Breast epithelium (tissue), 4 donors: ENCODE measurements around the gene ZNF213. TPM values are rescaled to one million over a fixed set of nuclear protein-coding genes. Genes with fewer than 3 reads are reported as not detected.
"Not testable (repeated sequence)": the region's sequence is repeated elsewhere in the genome, so short reads cannot be mapped to it uniquely, and the experiment has no call there.

Experiments
- DNase-seq, 2 donors: peaks; one replicate each; pipeline ENCODE4 v3.0.0-alpha.2; 2019; ENCODE audit warnings: low spot score in 2 of 2
- H3K27ac ChIP-seq, 2 donors: fragments of 200-600 bp; sonication (generic) in 1 of 2; one replicate each; pipeline ENCODE4 v1.5.1; 2016 to 2019; ENCODE audit warnings: mild to moderate bottlenecking in 1 of 2
- H3K27me3 ChIP-seq, 2 donors: fragments of 200-600 bp; sonication (generic) in 1 of 2; one replicate each; pipeline versions ENCODE4 v1.5.1 to v1.6.0; 2017 to 2019; ENCODE audit warnings: control low read depth in 1 of 2, mild to moderate bottlenecking in 1 of 2
- H3K36me3 ChIP-seq: fragments of 200-600 bp; one replicate; pipeline ENCODE4 v1.5.1; 2019
- H3K4me1 ChIP-seq, 2 donors: fragments of 200-600 bp; sonication (generic); one replicate each; pipeline ENCODE4 v1.5.1; 2016 to 2019; ENCODE audit warnings: control low read depth in 1 of 2
- H3K4me3 ChIP-seq, 3 donors: fragments of 200-600 bp; sonication (generic); 1 replicate in 2 of 3; 2 replicates in 1 of 3; pipeline ENCODE4 v1.5.1; 2016 to 2019; ENCODE audit warnings: mild to moderate bottlenecking in 3 of 3, moderate library complexity in 2 of 3
- H3K9me3 ChIP-seq, 2 donors: fragments of 200-600 bp; sonication (generic) in 1 of 2; one replicate each; pipeline ENCODE4 v1.5.1; 2016 to 2019; ENCODE audit warnings: control low read depth in 1 of 2
- CTCF ChIP-seq, 3 donors: fragments of 450-650 bp; IDR thresholded peaks; one replicate each; pipeline ENCODE4 v1.5.1; 2016 to 2017; ENCODE audit warnings: antibody characterized with exemption in 3 of 3, mild to moderate bottlenecking in 3 of 3, moderate library complexity in 3 of 3
- POLR2A ChIP-seq: fragments of 450-650 bp; IDR thresholded peaks from one replicate; pipeline ENCODE4 v1.6.1; 2016; ENCODE audit warnings: antibody characterized with exemption, mild to moderate bottlenecking, moderate library complexity
- POLR2AphosphoS5 ChIP-seq, 3 donors: sonication (generic); formaldehyde crosslinking; IDR thresholded peaks; one replicate each; pipeline ENCODE4 v1.6.1; 2017; ENCODE audit warnings: antibody characterized with exemption in 3 of 3
- intact Hi-C: fragments of 100-400 bp; cut with DNase I; formaldehyde crosslinking; loops from one replicate; pipeline ENCODE4 v1.15.1; 2023; ENCODE audit warnings: low total_unique reads
- total RNA-seq, 3 donors: library from RNA; depleted of rRNA; stranded (reverse); fragments of >200 nt; gene quantifications; one replicate each; pipeline ENCODE4 v1.1.0, GENCODE V29; 2016

The ZNF213 gene
- total RNA-seq, 3 donors from 2014 or later = 4.0 to 5.6 (median 5.6) TPM

- Histone ChIP-seq H3K4me3 (no peak overlapping the region), H3K9me3 (no peaks in the 10 kb centered on the region), H3K36me3 (no peaks in the 10 kb centered on the region), H3K27ac (no peak overlapping the region), H3K4me1 (no peaks in the 10 kb centered on the region), H3K27me3 (peaks cover 6 to 96% of the 10 kb centered on the region in 2 donors)
- intact Hi-C loops = no loop called here
- no peak for TF ChIP-seq CTCF (IDR thresholded peaks at IDR 0.05)
- TF ChIP-seq POLR2AphosphoS5 (IDR thresholded peaks at IDR 0.05) = no peak
- DNase-seq = no peak
Observed at GRCh38 chr16:3175157-3176093, 40.6 kb downstream of the ZNF213 start.

DNA sequence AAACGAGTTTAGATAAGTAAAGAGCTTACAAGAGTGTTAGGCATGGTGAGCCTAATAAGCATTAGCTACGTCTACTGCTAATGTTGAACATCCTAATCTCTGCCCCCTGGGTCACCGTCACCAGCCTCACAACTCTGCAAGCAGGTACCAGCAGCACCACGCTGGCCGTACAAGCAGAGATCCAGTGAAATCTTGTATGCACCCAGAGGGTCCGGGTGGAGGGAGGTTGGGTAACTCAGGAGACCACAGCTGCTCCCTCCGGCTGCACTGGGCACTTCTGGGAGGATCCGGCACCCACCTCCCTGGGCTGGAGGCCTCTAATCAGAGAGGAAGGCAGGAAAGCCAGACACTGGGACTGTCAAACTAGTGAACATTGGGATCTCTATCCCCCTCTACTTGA, 44.8 kb downstream of the ZNF213 start:
- no peak for DNase-seq
- Histone ChIP-seq H3K9me3 (no peaks in the 10 kb centered on the region), H3K4me3 (no peak overlapping the region), H3K4me1 (no peaks in the 10 kb centered on the region), H3K27ac (no peak overlapping the region), H3K27me3 (peaks cover 6 to 95% of the 10 kb centered on the region in 2 donors), H3K36me3 (no peaks in the 10 kb centered on the region)
- intact Hi-C loops = loop anchor here (1.0 kb wide), 1 partner anchor 17 kb away; no protein-coding TSS in a partner anchor
- TF ChIP-seq CTCF (IDR thresholded peaks at IDR 0.05) (no peak), POLR2AphosphoS5 (IDR thresholded peaks at IDR 0.05) (no peak), POLR2A (no peak)

DNA sequence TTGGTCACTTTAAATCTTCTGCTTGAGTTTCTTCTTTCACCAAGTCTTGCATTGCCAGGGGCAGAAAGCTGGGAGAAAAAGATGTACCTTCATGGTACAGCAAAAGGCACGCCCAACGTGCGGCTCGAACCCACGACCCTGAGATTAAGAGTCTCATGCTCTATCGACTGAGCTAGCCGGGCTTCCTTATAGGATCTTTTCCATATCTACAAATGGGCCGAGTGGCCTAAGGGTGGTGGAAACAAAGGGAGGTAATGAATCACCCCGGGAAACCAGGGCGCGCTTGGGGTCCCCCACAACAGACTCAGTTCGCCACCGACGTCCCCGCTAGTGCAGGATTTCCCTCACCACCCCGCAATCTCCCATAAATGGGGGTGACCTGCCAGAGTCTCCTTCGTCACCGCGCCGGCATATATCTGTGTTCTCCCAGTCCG, 45.6 kb downstream of the ZNF213 start:
- no peak overlapping the region for H3K27ac ChIP-seq
- no peaks in the 10 kb centered on the region for H3K9me3 ChIP-seq
- H3K4me3 ChIP-seq = no peak overlapping the region
- H3K27me3 ChIP-seq = peaks cover 0 to 94% of the 10 kb centered on the region in 2 donors
- no peaks in the 10 kb centered on the region for H3K36me3 ChIP-seq
- TF ChIP-seq POLR2AphosphoS5 (IDR thresholded peaks at IDR 0.05) = no peak
- no peak for DNase-seq
- H3K4me1 ChIP-seq = no peaks in the 10 kb centered on the region
- intact Hi-C loops = loop anchor here (1.0 kb wide), 1 partner anchor 16 kb away; no protein-coding TSS in a partner anchor

DNA sequence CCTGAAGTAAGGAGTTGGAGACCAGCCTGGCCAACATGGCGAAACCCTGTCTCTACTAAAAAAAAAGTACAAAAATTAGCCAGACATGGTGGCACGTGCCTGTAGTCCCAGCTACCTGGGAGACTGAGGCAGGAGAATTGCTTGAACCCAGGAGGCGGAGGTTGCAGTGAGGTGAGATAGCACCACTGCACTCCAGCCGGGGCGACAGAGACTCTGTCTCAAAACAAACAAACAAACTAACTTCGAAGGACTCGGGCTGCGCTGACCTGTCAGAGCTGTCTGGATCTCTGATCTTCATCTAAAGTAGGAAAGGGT, 47.4 kb downstream of the ZNF213 start:
- DNase-seq, H3K36me3 ChIP-seq, H3K27ac ChIP-seq, intact Hi-C loops, H3K9me3 ChIP-seq, H3K4me1 ChIP-seq: not testable (repeated sequence)
- peaks cover 0 to 94% of the 10 kb centered on the region in 2 donors for H3K27me3 ChIP-seq
- peak overlapping the region in 1 of 3 donors; percentile 52 for H3K4me3 ChIP-seq

GRCh38 chr16:3182608-3183444, 48.0 kb downstream of the ZNF213 start:
- H3K4me1 ChIP-seq = no peaks in the 10 kb centered on the region
- intact Hi-C loops = no loop called here
- peaks cover 0 to 96% of the 10 kb centered on the region in 2 donors for H3K27me3 ChIP-seq
- no peaks in the 10 kb centered on the region for H3K36me3 ChIP-seq
- H3K4me3 ChIP-seq = peak overlapping the region; percentile 0 to 52 (median 32)
- H3K27ac ChIP-seq = no peak overlapping the region
- TF ChIP-seq POLR2A (no peak), POLR2AphosphoS5 (IDR thresholded peaks at IDR 0.05) (no peak), CTCF (IDR thresholded peaks at IDR 0.05) (no peak)
- no peak for DNase-seq
- no peaks in the 10 kb centered on the region for H3K9me3 ChIP-seq
